Gastroesophageal sphincter (tissue), 3 donors: ENCODE results near the gene SNX18.

Experiments
- POLR2A ChIP-seq, 2 donors: fragments of 450-650 bp; IDR thresholded peaks; one replicate each; pipeline ENCODE4 v1.6.1; 2017; ENCODE audit warnings: antibody characterized with exemption in 2 of 2, mild to moderate bottlenecking in 2 of 2, moderate library complexity in 1 of 2
- POLR2AphosphoS5 ChIP-seq: sonication (generic); formaldehyde crosslinking; IDR thresholded peaks from one replicate; pipeline ENCODE4 v1.6.1; 2017; ENCODE audit warnings: antibody characterized with exemption
- TF ChIP-seq, protein P1 (sequence below), 4 experiments: fragments of 200-600 bp in 2 of 4; fragments of 450-650 bp in 2 of 4; sonication (generic) in 1 of 4; IDR thresholded peaks; one replicate each; pipeline ENCODE4 v1.5.1; 2017 to 2019; ENCODE audit warnings: antibody characterized with exemption in 4 of 4, mild to moderate bottlenecking in 2 of 4, moderate library complexity in 2 of 4

DNA sequence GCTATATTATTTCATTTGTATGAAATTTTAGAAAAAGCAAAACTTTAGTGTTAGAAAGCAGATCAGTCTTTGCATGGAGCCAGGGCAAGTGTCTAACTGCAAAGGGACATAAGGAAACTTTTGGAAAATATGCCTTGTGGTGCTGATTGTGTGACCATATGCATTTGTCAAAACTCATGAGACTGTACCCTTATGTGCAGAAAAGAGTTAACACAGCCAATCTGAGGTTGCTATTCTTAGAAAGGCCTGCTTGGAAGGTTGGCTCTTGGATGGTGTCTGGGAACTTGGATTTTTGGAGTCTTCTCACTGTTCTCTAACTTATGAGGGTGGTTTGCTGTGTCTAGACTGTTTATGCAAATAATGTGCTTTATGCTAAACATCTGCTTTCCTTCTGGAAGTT lies 76.6 kb downstream of the SNX18 start:
- TF ChIP-seq, protein P1, sequence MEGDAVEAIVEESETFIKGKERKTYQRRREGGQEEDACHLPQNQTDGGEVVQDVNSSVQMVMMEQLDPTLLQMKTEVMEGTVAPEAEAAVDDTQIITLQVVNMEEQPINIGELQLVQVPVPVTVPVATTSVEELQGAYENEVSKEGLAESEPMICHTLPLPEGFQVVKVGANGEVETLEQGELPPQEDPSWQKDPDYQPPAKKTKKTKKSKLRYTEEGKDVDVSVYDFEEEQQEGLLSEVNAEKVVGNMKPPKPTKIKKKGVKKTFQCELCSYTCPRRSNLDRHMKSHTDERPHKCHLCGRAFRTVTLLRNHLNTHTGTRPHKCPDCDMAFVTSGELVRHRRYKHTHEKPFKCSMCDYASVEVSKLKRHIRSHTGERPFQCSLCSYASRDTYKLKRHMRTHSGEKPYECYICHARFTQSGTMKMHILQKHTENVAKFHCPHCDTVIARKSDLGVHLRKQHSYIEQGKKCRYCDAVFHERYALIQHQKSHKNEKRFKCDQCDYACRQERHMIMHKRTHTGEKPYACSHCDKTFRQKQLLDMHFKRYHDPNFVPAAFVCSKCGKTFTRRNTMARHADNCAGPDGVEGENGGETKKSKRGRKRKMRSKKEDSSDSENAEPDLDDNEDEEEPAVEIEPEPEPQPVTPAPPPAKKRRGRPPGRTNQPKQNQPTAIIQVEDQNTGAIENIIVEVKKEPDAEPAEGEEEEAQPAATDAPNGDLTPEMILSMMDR (IDR thresholded peaks at IDR 0.05), result no peak
- no peak for TF ChIP-seq POLR2AphosphoS5
- no peak for TF ChIP-seq POLR2A (IDR thresholded peaks at IDR 0.05)
